Caki2 (cell line): ENCODE measurements around the gene SPX. TPM values are rescaled to one million over a fixed set of nuclear protein-coding genes. Genes with fewer than 3 reads are reported as not detected.

ENCODE experiments used
- DNase-seq: peaks from one replicate; pipeline ENCODE4 v3.0.0-alpha.2; 2015; ENCODE audit warnings: low read depth
- in situ Hi-C: cut with HindIII; loops from 2 replicates; pipeline ENCODE4 v1.10.0; 2016; ENCODE audit warnings: low sequenced_read_pairs, low pct_unique_long_range_greater_than_20kb, mixed read lengths
- total RNA-seq: library from RNA; depleted of rRNA; stranded (reverse); fragments of >200 nt; shearing (Covaris generic); gene quantifications from 2 replicates; pipeline ENCODE4 v1.2.3, GENCODE V29; 2014; ENCODE audit warnings: low replicate concordance; rRNA removed

SPX gene
- total RNA-seq, 1 experiment from 2014 or later = 33.4 TPM

GRCh38 chr12:21566223-21566906 is 40.3 kb downstream of the SPX start:
- peak; percentile 65 for DNase-seq
- in situ Hi-C loops = no loop called here

- in situ Hi-C loops = no loop called here
- DNase-seq = no peak
Measured at GRCh38 chr12:21566907-21567394, 40.9 kb downstream of the SPX start.

GRCh38 chr12:21568115-21568514 is 42.0 kb downstream of the SPX start:
- in situ Hi-C loops = no loop called here

GRCh38 chr12:21571046-21571445 is 45.0 kb downstream of the SPX start:
- in situ Hi-C loops = no loop called here

More at GRCh38 chr12:21568115-21568514, 42.0 kb downstream of the SPX start:
- no peak for DNase-seq

GRCh38 chr12:21573733-21574358 is 47.8 kb downstream of the SPX start:
- in situ Hi-C loops = no loop called here
- no peak for DNase-seq

More at GRCh38 chr12:21571046-21571445, 45.0 kb downstream of the SPX start:
- no peak for DNase-seq

GRCh38 chr12:21576431-21576830 is 50.3 kb downstream of the SPX start:
- no peak for DNase-seq
- in situ Hi-C loops = no loop called here

- DNase-seq = no peak
- in situ Hi-C loops = no loop called here
Measured at GRCh38 chr12:21577516-21577915, 51.4 kb downstream of the SPX start.

GRCh38 chr12:21580748-21581516 is 54.8 kb downstream of the SPX start:
- in situ Hi-C loops = no loop called here
- no peak for DNase-seq

Other genes with a start within 250 kb of the SPX start
- gene SLCO1A2, start 191.4 kb upstream of the SPX start, total RNA-seq = not detected in 2 replicates
- gene IAPP, start 153.4 kb upstream of the SPX start, total RNA-seq = not detected in 2 replicates
- gene PYROXD1, start 88.6 kb upstream of the SPX start, total RNA-seq = 5.2 and 9.5 TPM in 2 replicates
- 58.1 and 75.4 TPM in 2 replicates for gene RECQL, start 24.7 kb upstream of the SPX start, total RNA-seq
- 56.6 and 84.0 TPM in 2 replicates for gene GOLT1B, start 24.5 kb upstream of the SPX start, total RNA-seq
- not detected in 2 replicates for gene GYS2, start 78.6 kb downstream of the SPX start, total RNA-seq
- 1,623 and 1,824 TPM in 2 replicates for gene LDHB, start 131.5 kb downstream of the SPX start, total RNA-seq
- gene KCNJ8, start 248.4 kb downstream of the SPX start, total RNA-seq = 0.64 and 1.4 TPM in 2 replicates